GM20000 (cell line): ENCODE results near the gene ANAPC7.
"Not testable (repeated sequence)": the region's sequence is repeated elsewhere in the genome, so short reads cannot be mapped to it uniquely, and the experiment has no call there.

Experiments
- DNase-seq: peaks from one replicate; pipeline ENCODE4 v3.0.0; 2012; ENCODE audit warnings: low spot score
- TF ChIP-seq, protein P1 (sequence below): IDR thresholded peaks from 2 replicates; pipeline ENCODE4 v1.5.1; 2012; ENCODE audit warnings: mild to moderate bottlenecking, control low read depth; ENCODE audit errors: extremely low read depth, missing control alignments

ANAPC7 gene

DNA sequence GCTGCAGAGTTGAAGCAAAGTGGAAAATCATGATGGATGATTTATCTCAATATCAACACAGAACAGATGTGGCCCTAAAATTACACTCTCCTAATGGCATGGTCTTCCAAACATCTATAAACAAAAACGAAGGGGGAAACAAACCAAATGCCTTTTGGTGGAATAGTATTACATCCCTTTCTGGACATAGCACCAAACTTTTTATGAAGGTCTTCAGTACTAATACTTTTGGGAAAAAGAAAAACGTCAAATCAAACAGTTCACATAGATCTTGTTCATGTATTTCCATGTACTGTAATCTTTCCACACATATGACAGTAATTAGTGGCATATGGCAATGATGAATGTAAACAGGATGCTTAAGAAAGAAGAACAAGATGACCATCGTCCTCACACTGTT lies 22.9 kb upstream of the ANAPC7 start:
- DNase-seq = no peak
- TF ChIP-seq, protein P1, sequence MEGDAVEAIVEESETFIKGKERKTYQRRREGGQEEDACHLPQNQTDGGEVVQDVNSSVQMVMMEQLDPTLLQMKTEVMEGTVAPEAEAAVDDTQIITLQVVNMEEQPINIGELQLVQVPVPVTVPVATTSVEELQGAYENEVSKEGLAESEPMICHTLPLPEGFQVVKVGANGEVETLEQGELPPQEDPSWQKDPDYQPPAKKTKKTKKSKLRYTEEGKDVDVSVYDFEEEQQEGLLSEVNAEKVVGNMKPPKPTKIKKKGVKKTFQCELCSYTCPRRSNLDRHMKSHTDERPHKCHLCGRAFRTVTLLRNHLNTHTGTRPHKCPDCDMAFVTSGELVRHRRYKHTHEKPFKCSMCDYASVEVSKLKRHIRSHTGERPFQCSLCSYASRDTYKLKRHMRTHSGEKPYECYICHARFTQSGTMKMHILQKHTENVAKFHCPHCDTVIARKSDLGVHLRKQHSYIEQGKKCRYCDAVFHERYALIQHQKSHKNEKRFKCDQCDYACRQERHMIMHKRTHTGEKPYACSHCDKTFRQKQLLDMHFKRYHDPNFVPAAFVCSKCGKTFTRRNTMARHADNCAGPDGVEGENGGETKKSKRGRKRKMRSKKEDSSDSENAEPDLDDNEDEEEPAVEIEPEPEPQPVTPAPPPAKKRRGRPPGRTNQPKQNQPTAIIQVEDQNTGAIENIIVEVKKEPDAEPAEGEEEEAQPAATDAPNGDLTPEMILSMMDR = no peak

DNA sequence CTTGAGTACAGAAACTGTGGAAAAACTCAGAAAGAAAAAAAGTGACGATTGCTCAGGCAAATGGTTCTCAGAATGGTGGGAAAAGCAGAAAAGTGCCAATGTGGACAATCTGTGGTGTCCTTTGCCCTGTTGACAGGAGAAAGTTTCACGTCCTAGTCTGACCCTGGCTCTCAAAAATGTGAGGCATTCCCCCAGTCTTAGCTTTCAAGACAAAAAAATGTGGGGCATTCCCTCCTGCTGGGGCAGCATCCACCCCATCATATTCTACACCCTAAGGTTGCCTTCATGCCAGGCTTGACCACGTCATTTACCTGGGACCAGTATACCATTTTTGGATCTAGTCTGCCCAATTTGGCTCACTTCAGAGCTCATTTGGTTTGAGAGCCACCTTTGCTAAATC lies 20.7 kb upstream of the ANAPC7 start:
- no peak for DNase-seq
- TF ChIP-seq, protein P1 = no peak

DNA sequence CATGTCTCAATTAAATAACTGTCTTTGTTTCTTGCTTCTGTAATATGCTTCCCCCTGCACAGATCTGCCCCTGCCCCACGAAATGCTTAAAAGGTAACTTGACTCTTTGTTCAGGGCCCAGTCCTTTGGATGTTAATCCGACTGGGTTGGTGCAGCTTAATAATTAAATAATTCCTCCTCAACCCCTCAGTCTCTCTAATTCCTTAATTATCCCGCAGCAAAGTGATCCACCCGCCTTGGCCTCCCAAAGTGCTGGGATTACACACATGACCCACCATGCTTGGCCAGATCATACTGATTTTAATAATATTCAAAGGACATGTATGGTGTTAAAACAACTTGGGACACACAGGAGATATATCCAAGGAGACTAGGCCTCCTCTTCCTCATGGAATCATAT lies 18.2 kb upstream of the ANAPC7 start:
- TF ChIP-seq, protein P1 = no peak
- DNase-seq = no peak

DNA sequence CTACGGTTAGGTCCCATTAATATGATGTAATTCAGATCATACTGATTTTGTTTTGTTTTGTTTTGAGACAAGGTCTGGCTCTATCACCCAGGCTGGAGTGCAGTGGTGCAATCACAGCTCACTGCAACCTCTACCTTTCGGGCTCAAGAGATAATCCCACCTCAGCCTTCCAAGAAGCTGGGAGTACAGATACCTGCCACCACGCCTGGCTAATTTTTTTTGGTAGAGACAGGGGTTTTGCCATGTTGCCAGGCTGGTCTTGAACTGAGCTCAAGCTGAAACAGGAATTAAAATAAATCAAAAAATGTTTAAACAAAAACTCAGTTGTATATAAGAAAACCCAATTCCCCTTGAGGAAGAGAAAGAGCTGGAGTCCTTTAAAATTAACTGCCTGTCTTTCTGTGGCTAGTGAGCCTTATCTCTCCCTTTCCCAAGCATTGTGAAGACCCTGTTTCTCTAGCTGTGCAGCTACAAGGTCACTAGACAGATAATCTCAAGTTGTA lies 17.7 kb upstream of the ANAPC7 start:
- TF ChIP-seq, protein P1 = no peak
- no peak for DNase-seq

DNA sequence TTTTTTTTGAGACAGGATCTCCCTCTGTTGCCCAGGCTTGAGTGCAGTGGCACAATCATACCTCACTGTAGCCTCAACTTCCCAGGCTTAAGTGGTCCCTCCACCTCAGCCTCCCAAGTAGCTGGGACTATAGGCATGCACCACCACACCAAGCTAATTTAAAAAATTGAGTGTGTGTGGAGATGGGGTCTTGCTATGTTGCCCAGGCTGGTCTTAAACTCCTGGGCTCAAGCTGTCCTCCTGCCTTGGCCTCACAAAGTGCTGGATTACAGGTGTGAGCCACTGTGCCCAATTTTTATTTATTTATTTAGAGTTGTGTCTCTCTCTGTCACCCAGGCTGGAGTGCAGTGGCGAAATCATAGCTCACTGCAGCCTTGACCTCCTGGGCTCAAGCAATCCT lies 17.1 kb upstream of the ANAPC7 start:
- DNase-seq = not testable (repeated sequence)

DNA sequence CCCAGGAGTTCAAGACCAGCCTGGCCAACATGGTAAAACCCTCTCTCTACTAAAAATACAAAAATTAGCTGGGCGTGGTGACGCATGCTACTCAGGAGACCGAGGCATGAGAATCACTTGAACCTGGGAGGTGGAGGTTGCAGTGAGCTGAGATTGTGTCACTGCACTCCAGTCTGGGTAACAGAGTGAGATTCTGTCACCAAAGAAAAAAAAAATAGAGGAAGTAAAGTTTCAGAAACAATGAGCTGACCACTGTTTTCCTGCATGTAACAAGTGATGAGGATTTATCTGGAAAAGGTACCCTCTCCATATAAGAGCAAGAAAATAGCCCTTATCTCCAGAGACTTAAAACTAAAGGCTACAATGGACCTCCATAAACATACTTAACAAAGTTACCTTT lies 13.6 kb upstream of the ANAPC7 start:
- not testable (repeated sequence) for DNase-seq

DNA sequence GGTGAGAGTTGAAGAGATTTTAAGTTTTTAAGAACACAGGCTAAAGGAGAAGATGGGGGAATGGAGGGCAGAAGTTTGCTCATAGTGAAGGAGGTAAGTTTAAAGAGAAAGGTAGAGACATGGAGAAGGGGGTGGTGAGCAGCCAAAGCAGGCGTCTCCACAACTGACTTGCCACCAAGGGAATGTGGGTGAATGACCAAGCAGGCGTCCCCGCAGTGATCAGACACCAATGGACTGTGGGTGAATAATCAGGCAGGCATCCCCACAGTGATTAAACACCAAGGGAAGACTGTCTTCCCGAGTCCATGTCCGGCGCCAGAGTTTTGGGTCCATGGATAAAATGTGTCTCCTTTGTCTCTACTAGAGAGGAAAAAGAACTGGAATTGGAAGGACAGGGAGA lies 6.6 kb upstream of the ANAPC7 start:
- not testable (repeated sequence) for DNase-seq

DNA sequence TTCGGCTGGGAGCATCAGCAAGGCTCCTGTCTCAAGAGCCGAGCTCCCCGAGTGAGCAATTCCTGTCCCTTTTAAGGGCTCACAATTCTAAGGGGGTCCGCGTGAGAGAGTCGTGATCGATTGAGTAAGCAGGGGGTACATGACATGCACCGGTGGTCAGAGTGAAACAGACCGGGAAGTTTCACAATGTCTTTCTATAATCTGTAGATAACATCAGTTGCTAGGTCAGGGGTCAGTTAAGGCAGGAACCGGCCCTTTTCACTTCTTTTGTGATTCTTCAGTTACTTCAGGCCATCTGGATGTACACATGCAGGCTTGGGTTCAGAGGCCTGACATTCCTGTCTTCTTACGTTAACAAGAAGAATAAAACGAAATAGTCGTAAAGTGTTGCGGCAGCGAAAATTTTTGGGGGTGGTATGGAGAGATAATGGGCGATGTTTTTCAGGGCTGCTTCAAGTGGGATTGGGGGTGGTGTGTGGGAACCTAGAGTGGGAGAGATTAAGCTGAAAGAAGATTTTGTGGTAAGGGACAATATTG lies 1.7 kb upstream of the ANAPC7 start:
- not testable (repeated sequence) for DNase-seq

DNA sequence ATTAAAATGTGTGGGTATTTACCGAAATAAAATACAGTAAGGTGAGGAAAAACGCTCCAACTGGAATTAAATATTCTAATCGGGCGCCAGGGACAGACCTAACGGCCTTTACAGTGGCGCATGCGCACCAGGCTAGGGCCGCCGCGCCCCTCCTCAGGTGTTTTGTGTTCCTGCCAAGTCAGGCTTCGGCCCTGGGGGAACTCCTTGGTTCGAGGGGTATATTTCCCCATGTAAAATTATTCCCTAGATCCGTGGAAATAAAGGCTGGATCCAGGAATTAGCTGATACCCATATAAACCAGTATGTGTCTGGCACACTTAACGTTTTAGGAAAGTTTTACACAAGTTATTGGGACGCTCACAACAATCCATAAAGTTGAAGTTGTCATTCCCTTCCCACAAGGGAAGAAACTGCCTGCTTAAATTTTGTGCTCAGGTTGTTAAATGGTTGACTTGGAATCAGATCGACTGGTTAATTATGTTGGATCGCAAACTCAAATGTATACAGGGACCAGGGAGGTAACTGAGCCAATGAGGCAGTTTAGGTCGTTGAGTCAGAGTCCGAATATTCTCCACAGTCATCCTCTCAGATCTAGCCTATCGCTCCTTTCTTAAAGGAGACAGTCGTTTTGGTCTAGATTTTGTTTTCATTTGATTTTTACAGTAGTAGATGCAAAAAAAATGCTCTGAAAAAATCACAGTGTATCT lies 621 bp upstream of the ANAPC7 start:
- TF ChIP-seq, protein P1 = no peak
- peak; percentile 87 for DNase-seq
